DMS 273 treated with DMSO at 0.1 percent for 48 hours (cell line): ENCODE results near the gene TCP11L2.
"Not testable (repeated sequence)": the region's sequence is repeated elsewhere in the genome, so short reads cannot be mapped to it uniquely, and the experiment has no call there.

ENCODE experiments used
- DNase-seq: peaks from one replicate; lab custom pipeline; 2025; lab: John Stamatoyannopoulos, UW

TCP11L2 gene

GRCh38 chr12:106284358-106285105, 18.0 kb upstream of the TCP11L2 start:
- no peak for DNase-seq

DNA sequence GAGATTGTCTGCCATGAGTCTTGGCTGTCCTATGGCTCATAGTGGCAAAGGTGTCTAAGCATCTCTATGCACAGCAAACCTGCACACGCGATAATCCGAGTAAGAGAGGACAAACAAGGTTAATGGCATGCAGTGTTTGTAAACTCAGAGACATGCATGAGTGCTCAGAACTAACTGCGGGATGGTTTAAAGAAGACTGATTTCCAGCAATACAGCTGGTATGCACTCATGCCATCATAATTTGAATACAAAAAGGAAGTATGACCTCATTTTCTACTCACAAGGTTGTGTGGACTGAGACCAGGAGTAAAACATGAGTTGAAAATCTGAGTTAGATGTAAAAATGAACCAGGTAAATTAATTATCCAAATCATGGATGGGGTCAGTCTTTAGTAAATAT, 16.6 kb upstream of the TCP11L2 start:
- DNase-seq = no peak

- not testable (repeated sequence) for DNase-seq
Measured at GRCh38 chr12:106286576-106287162, 15.9 kb upstream of the TCP11L2 start.

- DNase-seq = no peak
Measured at GRCh38 chr12:106287364-106287763, 15.2 kb upstream of the TCP11L2 start.

GRCh38 chr12:106288101-106288493, 14.4 kb upstream of the TCP11L2 start:
- no peak for DNase-seq

- DNase-seq = no peak
Measured at GRCh38 chr12:106288494-106289195, 13.9 kb upstream of the TCP11L2 start.

- DNase-seq = no peak
Measured at GRCh38 chr12:106289196-106289681, 13.3 kb upstream of the TCP11L2 start.

GRCh38 chr12:106290666-106291065, 11.9 kb upstream of the TCP11L2 start:
- DNase-seq = no peak

- no peak for DNase-seq
Measured at GRCh38 chr12:106291342-106291741, 11.2 kb upstream of the TCP11L2 start.

DNA sequence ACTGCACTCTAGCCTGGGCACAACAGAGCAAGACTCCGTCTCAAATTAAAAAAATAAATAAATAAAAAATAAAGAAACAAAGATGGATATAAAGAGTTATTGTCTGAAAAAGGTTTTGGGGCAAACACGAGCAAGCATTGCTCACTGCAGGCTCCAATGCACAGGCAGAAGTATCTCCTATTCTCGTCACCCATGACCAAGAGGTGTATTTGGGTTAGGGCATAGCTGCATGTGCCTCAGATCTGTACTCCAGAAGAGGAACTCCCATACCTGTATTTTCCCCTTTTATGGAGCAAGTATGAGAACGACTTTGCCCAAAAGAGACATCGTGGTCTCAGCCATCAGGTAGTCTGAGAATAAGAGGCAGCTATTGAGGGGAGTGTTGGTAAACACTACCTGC, 10.2 kb upstream of the TCP11L2 start:
- no peak for DNase-seq

DNA sequence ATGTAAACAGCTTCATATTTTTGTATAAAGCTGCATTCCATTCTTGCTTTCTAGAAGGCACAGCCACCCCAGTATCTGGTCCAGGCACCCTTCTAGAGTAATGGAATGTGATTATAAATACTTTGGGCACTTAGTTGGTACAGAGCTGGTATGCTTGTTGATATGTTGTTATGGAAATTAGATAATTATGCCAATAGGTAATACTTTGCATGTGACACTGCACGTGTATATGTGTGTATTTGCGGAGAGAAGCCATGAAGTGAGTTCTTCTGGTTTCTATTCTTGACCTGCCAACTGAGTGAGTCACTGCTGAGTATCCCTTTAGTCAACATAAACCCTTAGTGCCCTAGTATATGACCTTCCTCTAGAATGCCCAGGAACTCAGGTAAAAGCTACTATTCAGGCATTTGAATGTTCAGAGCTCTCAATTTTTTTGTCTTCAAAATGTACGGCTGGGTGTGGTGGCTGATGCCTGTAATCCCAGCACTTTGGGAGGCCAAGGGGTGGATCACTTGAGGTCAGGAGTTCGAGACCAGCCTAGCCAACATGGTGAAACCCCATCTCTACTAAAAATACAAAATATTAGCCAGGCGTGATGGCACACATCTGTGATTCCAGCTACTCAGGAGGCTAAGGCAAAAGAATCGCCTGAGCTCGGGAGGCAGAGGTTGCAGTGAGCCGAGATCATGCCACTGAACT, 6.2 kb upstream of the TCP11L2 start:
- DNase-seq = no peak

DNA sequence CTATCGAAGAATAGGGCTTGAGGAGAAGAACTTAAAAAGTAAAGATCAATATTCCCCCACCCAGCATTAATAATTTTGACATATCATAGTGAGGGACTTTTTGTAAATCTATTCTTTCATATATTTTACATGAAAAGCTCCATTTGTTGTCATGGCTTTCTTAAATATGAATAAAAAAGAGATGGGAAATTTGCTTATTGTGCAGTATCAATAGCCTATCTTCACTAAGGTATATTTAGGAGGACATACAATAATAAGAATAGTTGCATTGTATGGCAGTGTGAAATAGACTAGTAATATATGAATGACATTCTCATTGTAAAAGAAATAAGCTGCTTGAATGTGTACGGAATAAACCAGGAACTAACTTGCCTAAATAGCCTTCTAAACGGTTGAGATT, 5.5 kb upstream of the TCP11L2 start:
- no peak for DNase-seq

- DNase-seq = no peak
Measured at GRCh38 chr12:106297681-106298080, 4.9 kb upstream of the TCP11L2 start.

GRCh38 chr12:106299202-106299774, 3.2 kb upstream of the TCP11L2 start:
- DNase-seq = no peak

DNA sequence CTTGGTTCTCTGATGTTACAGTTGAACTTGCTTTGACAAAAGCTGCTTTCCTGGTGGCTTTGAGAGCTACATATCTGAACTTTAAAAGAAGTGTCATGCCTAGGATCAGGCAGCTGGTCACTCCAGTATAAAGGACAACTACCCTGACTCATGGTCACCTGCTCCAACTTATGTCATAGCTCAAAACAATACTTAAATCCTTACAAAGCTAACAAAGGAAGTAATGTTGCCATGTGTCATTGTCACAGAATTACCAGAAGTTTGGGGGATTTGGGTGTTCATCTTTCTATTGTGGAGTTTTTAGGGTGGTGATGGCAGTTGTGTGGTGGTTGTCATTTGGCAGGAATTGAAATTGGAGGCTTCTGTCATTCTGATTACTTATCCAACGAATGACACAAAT, 1.8 kb upstream of the TCP11L2 start:
- DNase-seq = no peak

- no peak for DNase-seq
Measured at GRCh38 chr12:106301241-106301610, 1.3 kb upstream of the TCP11L2 start.

DNA sequence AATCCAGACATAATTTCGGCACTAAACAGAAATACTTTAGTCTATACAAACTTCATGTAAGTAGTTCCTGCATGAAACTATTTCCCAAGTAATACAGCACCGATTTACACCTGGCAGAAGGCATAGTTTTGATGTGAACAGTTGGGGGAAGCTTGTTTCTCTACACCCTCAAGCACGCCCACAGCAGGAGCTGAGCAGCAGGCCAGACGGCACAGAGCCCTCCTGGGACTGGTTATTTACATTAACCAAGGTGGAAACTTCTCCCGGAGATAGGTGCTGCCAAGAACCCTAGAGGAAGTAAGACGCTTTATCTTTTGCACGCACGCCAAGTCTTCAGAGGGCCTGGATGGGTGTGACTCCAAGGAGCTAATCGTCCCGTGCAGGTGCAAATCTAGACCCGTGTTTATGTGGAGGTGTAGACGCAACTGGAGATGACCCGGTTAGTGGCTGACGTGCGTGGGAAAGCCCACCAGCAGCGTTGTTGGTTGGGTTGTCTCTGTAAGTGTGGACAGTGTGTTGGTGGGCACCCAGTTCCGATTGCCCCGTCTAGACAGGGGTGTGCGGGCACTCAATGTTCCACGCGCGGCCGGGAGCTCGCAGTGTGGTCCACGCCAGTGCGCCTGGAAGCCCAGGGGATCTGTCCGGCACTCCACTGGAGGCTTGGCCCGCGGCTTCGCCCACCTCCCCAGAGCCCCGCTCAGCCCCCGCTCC, 767 bp upstream of the TCP11L2 start:
- DNase-seq = peak; percentile 89

DNA sequence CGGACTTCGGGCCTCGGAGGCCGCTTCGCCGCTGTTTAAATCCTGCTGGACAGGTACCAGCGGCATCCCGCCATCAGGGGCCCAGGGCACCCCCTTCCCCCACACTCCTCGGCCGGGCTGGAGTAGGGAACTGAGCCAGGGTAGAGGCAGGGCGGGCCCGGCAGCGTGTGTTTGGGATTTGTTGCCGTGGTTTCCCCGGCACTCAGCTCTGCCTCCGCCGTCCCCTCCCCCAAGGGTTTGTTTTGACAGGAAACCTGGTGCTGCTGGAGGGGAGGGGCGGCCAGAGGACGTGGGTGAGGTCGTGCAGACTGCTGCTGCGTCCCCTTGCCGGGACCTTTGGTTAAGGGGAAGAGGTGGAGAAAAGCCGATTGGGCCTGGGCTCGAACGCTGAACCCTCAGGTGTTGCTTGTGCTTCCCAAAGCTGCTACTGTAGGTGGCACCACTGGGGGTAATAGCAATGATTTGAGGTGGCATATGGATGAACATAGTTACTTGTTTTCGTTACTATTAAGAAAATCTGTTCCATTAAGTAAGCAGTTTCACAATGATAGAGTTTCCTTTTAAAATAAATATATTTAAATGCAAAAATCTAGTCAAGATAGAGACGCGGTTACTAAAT, 778 bp downstream of the TCP11L2 start:
- peak; percentile 24 for DNase-seq

DNA sequence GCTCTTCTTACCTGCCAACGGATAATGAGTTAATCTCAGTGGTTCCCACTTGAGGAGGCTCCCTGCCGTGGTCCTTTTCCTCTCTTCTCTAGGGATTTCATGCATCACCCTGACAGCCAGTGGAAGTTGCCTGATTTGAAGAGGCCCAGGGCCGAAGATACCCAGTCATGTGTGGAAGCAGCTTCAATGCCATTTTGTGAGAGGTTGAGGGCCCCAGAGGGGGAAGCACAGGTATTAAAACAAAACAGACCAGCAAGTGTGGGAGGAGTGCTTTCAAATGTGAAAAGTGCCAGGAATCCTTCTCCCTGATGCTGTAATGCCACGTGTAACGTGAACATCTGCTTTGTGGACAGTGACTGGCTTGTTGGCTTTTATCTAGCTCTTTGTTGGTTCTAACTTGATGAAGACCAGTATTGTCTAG, 1.5 kb downstream of the TCP11L2 start:
- no peak for DNase-seq

DNA sequence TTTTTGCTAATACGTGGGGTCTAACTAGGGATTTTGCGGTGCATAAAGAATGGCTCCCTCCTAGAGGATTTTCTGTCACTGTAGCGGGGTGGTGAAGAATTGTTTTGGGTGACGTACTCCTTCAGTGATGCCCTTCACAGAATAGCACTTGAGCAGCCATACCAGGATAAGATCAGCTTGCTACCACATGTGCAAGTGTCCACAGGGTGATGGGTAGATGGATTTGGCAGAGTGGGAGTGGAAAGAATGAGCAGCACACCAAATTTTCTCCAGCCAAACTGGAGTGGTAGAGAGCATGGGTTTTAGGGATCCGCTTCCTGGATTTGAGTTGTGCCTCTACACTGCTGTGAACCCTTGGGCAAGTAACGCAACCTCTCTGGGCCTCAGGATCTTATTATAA, 2.3 kb downstream of the TCP11L2 start:
- DNase-seq = no peak

DNA sequence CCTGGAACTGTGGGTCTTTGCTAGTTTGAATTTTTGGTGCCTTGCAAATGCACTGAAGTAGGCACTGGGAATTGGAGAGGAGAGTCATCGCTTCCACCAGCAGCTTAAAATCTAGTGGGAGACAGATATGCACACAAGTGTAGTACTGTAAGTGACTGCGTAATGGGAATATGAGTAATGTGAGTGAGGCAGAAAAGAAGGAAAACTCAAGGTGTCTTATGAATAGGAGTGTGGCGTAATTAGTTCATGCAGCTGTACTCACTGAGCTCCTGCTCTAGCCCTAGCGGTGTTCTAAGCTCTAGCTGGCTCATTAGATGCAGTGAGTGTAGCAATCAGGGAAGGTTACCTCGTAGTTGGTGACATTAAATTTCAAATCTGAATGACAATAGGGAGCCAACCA, 2.8 kb downstream of the TCP11L2 start:
- DNase-seq = no peak
